Body of pancreas (tissue), 4 donors: ENCODE data around the gene KDF1. TPM values are rescaled to one million over a fixed set of nuclear protein-coding genes. Genes with fewer than 3 reads are reported as not detected.

Source experiments
- ATAC-seq: fragments of 150-250 bp; one replicate; pipeline ENCODE4 v1.9.1; 2016
- DNase-seq, 4 donors: peaks; one replicate each; pipeline ENCODE4 v3.0.0-alpha.2; 2019
- H3K27ac ChIP-seq, 4 donors: fragments of 200-600 bp; sonication (generic); 1 replicate in 3 of 4; 2 replicates in 1 of 4; pipeline versions ENCODE4 v1.5.1 to v1.6.1; 2016 to 2019; ENCODE audit warnings: mild to moderate bottlenecking in 1 of 4, mixed read lengths in 1 of 4, moderate library complexity in 1 of 4
- H3K27me3 ChIP-seq, 2 donors: fragments of 200-600 bp; sonication (generic); one replicate each; pipeline ENCODE4 v1.6.0; 2016; ENCODE audit warnings: mild to moderate bottlenecking in 1 of 2
- H3K36me3 ChIP-seq, 2 donors: fragments of 200-600 bp; sonication (generic); replicated peaks in 1 of 2; 2 replicates each; pipeline ENCODE4 v1.5.1; 2016; ENCODE audit warnings: low read depth in 2 of 2; ENCODE audit not compliant: insufficient read depth in 1 of 2
- H3K4me1 ChIP-seq: fragments of 200-600 bp; sonication (generic); one replicate; pipeline ENCODE4 v1.6.0; 2016
- H3K4me3 ChIP-seq, 2 donors: fragments of 200-600 bp; sonication (generic); 1 replicate in 1 of 2; 2 replicates in 1 of 2; pipeline ENCODE4 v1.5.1; 2016 to 2019
- H3K9me3 ChIP-seq, 3 donors: fragments of 200-600 bp; sonication (generic); 1 replicate in 2 of 3; 2 replicates in 1 of 3; pipeline ENCODE4 v1.5.1; 2016
- POLR2A ChIP-seq, 3 donors: fragments of 450-650 bp; IDR thresholded peaks; one replicate each; pipeline ENCODE4 v1.6.1; 2016; ENCODE audit warnings: antibody characterized with exemption in 3 of 3, mild to moderate bottlenecking in 2 of 3
- WGBS, 2 donors: methylation state at CpG; one replicate each; pipeline ENCODE4 v1.1.5; 2017; 5-methylcytosine and 5-hydroxymethylcytosine counted together
- intact Hi-C: fragments of 100-400 bp; cut with DNase I; formaldehyde crosslinking; loops from one replicate; pipeline ENCODE4 v1.15.1; 2023
- total RNA-seq, 2 donors: library from RNA; depleted of rRNA; stranded (reverse); fragments of >200 nt; gene quantifications; one replicate each; pipeline ENCODE4 v1.1.0, GENCODE V29; 2016
- TF ChIP-seq, protein P1 (sequence below), 7 experiments: fragments of 450-650 bp in 4 of 7; fragments of 200-600 bp in 3 of 7; sonication (generic) in 3 of 7; IDR thresholded peaks; one replicate each; pipeline ENCODE4 v1.5.1; 2016 to 2019; ENCODE audit warnings: antibody characterized with exemption in 7 of 7

The KDF1 gene
- total RNA-seq, 2 donors from 2014 or later, result 13.8 to 18.7 TPM

GRCh38 chr1:26998429-26999300, 38.4 kb upstream of the KDF1 start:
- no peaks in the 10 kb centered on the region for H3K36me3 ChIP-seq
- intact Hi-C loops, result no loop called here
- DNase-seq, result no peak
- no peaks in the 10 kb centered on the region for H3K27me3 ChIP-seq
- ATAC-seq, result no peak
- TF ChIP-seq, protein P1, sequence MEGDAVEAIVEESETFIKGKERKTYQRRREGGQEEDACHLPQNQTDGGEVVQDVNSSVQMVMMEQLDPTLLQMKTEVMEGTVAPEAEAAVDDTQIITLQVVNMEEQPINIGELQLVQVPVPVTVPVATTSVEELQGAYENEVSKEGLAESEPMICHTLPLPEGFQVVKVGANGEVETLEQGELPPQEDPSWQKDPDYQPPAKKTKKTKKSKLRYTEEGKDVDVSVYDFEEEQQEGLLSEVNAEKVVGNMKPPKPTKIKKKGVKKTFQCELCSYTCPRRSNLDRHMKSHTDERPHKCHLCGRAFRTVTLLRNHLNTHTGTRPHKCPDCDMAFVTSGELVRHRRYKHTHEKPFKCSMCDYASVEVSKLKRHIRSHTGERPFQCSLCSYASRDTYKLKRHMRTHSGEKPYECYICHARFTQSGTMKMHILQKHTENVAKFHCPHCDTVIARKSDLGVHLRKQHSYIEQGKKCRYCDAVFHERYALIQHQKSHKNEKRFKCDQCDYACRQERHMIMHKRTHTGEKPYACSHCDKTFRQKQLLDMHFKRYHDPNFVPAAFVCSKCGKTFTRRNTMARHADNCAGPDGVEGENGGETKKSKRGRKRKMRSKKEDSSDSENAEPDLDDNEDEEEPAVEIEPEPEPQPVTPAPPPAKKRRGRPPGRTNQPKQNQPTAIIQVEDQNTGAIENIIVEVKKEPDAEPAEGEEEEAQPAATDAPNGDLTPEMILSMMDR (IDR thresholded peaks at IDR 0.05), result no peak
- no peak for TF ChIP-seq POLR2A (IDR thresholded peaks at IDR 0.05)
- no peaks in the 10 kb centered on the region for H3K9me3 ChIP-seq
- WGBS, 2 donors, result 71 to 78% methylated on average over 10 to 11 of the region's 11 CpGs
- peaks cover 76% of the 10 kb centered on the region for H3K4me1 ChIP-seq
- H3K27ac ChIP-seq, result peak overlapping the region; percentile 46 to 86 (median 84)
- no peak overlapping the region for H3K4me3 ChIP-seq

GRCh38 chr1:26996665-26997064, 36.4 kb upstream of the KDF1 start:
- peak overlapping the region; percentile 30 to 88 (median 77) for H3K27ac ChIP-seq
- ATAC-seq (no peak), DNase-seq (no peak)
- no peaks in the 10 kb centered on the region for H3K9me3 ChIP-seq
- WGBS, 2 donors, result 65 to 77% methylated on average over 4 of the region's 4 CpGs
- H3K4me1 ChIP-seq, result peaks cover 83% of the 10 kb centered on the region
- H3K36me3 ChIP-seq, result no peaks in the 10 kb centered on the region
- no peaks in the 10 kb centered on the region for H3K27me3 ChIP-seq
- no peak overlapping the region for H3K4me3 ChIP-seq
- intact Hi-C loops, result no loop called here
- TF ChIP-seq, protein P1 (IDR thresholded peaks at IDR 0.05), result no peak
- no peak for TF ChIP-seq POLR2A (IDR thresholded peaks at IDR 0.05)

GRCh38 chr1:26996024-26996423, 35.8 kb upstream of the KDF1 start:
- 60% methylated on average over 1 of the region's 1 CpG; no CpG with 5 or more reads in 1 of the 2 donors for WGBS, 2 donors
- Histone ChIP-seq H3K36me3 (no peaks in the 10 kb centered on the region), H3K9me3 (no peaks in the 10 kb centered on the region), H3K27me3 (no peaks in the 10 kb centered on the region), H3K4me3 (no peak overlapping the region), H3K4me1 (peaks cover 83% of the 10 kb centered on the region), H3K27ac (peak overlapping the region; percentile 44 to 88 (median 77))
- no peak for ATAC-seq
- intact Hi-C loops, result no loop called here
- no peak for DNase-seq
- TF ChIP-seq, protein P1 (IDR thresholded peaks at IDR 0.05), result no peak
- TF ChIP-seq POLR2A (IDR thresholded peaks at IDR 0.05), result no peak

- no peaks in the 10 kb centered on the region for H3K27me3 ChIP-seq
- H3K27ac ChIP-seq, result peak overlapping the region; percentile 69 to 88 (median 84)
- DNase-seq, result peak in 1 of 4 donors; percentile 39
- H3K9me3 ChIP-seq, result no peaks in the 10 kb centered on the region
- no peaks in the 10 kb centered on the region for H3K36me3 ChIP-seq
- intact Hi-C loops, result no loop called here
- ATAC-seq, result no peak
- H3K4me1 ChIP-seq, result peaks cover 83% of the 10 kb centered on the region
- WGBS, 2 donors, result 39 to 74% methylated on average over 3 to 15 of the region's 15 CpGs
- TF ChIP-seq, protein P1 (IDR thresholded peaks at IDR 0.05), result peak in 1 of 7 experiments; percentile 3
- no peak for TF ChIP-seq POLR2A (IDR thresholded peaks at IDR 0.05)
- peak overlapping the region in 1 of 2 donors; percentile 0 for H3K4me3 ChIP-seq
Observed at GRCh38 chr1:26994787-26995517, 34.7 kb upstream of the KDF1 start.
